NCI-H2171 (cell line): ENCODE measurements around the gene RFC4.
"Not testable (repeated sequence)": the region's sequence is repeated elsewhere in the genome, so short reads cannot be mapped to it uniquely, and the experiment has no call there.

Experiments
- DNase-seq: peaks from one replicate; lab custom pipeline; 2025; lab: John Stamatoyannopoulos, UW

The RFC4 gene

GRCh38 chr3:186824430-186825139, 18.3 kb upstream of the RFC4 start:
- peak; percentile 4 for DNase-seq

GRCh38 chr3:186823386-186823785, 17.1 kb upstream of the RFC4 start:
- DNase-seq: no peak

- DNase-seq: not testable (repeated sequence)
Measured at GRCh38 chr3:186822388-186822759, 16.1 kb upstream of the RFC4 start.

GRCh38 chr3:186821429-186822387, 15.4 kb upstream of the RFC4 start:
- peak; percentile 9 for DNase-seq

- no peak for DNase-seq
Measured at GRCh38 chr3:186818956-186819355, 12.7 kb upstream of the RFC4 start.

- no peak for DNase-seq
Measured at GRCh38 chr3:186818516-186818915, 12.2 kb upstream of the RFC4 start.

GRCh38 chr3:186815435-186815834, 9.2 kb upstream of the RFC4 start:
- no peak for DNase-seq

- no peak for DNase-seq
Measured at GRCh38 chr3:186814100-186814499, 7.8 kb upstream of the RFC4 start.

GRCh38 chr3:186811313-186811712, 5.0 kb upstream of the RFC4 start:
- not testable (repeated sequence) for DNase-seq

GRCh38 chr3:186810336-186810996, 4.2 kb upstream of the RFC4 start:
- no peak for DNase-seq

GRCh38 chr3:186807231-186807630, 949 bp upstream of the RFC4 start:
- no peak for DNase-seq

- DNase-seq: not testable (repeated sequence)
Measured at GRCh38 chr3:186803447-186803846, 2.8 kb downstream of the RFC4 start.

- no peak for DNase-seq
Measured at GRCh38 chr3:186802701-186803100, 3.6 kb downstream of the RFC4 start.

GRCh38 chr3:186800285-186800684, 6.0 kb downstream of the RFC4 start:
- no peak for DNase-seq

GRCh38 chr3:186798239-186798874, 7.9 kb downstream of the RFC4 start:
- DNase-seq: no peak

- no peak for DNase-seq
Measured at GRCh38 chr3:186790261-186790981, 15.9 kb downstream of the RFC4 start.

GRCh38 chr3:186789554-186790260, 16.6 kb downstream of the RFC4 start:
- no peak for DNase-seq

GRCh38 chr3:186788482-186789370, 17.6 kb downstream of the RFC4 start:
- no peak for DNase-seq

GRCh38 chr3:186787642-186788481, 18.4 kb downstream of the RFC4 start:
- DNase-seq: no peak
